Hematopoietic multipotent progenitor cell treated with erythropoietin and hydrocortisone succinate and interleukin-3 and kit ligand, for 4 days (in vitro differentiated cells): ENCODE measurements around the gene DACT3.

ENCODE experiments used
- DNase-seq: peaks from one replicate; pipeline ENCODE4 v3.0.0-alpha.2; 2015

The DACT3 gene

GRCh38 chr19:46610413-46610775 is 50.6 kb downstream of the DACT3 start:
- no peak for DNase-seq

GRCh38 chr19:46609511-46610412 is 51.2 kb downstream of the DACT3 start:
- no peak for DNase-seq

GRCh38 chr19:46608581-46609345 is 52.2 kb downstream of the DACT3 start:
- DNase-seq = no peak

GRCh38 chr19:46608178-46608577 is 52.8 kb downstream of the DACT3 start:
- DNase-seq = no peak

- no peak for DNase-seq
These were observed 53.5 kb downstream of the DACT3 start for GRCh38 chr19:46607448-46607841.

GRCh38 chr19:46606681-46607447 is 54.1 kb downstream of the DACT3 start:
- no peak for DNase-seq

GRCh38 chr19:46606019-46606418 is 55.0 kb downstream of the DACT3 start:
- DNase-seq = no peak

- DNase-seq = no peak
These were observed 55.6 kb downstream of the DACT3 start for GRCh38 chr19:46605356-46605821.

GRCh38 chr19:46604781-46605355 is 56.1 kb downstream of the DACT3 start:
- no peak for DNase-seq

GRCh38 chr19:46603752-46604231 is 57.2 kb downstream of the DACT3 start:
- DNase-seq = no peak

- peak; percentile 36 for DNase-seq
These were observed 57.8 kb downstream of the DACT3 start for GRCh38 chr19:46603195-46603637.

- DNase-seq = peak; percentile 54
These were observed 58.4 kb downstream of the DACT3 start for GRCh38 chr19:46602392-46603194.

- DNase-seq = peak; percentile 49
These were observed 59.4 kb downstream of the DACT3 start, which contains the start of gene CALM3 for GRCh38 chr19:46601318-46602224. TSS of gene CALM3 (plus strand) at chr19:46601330. CDS start at chr19:46601435, 105 bp downstream.

GRCh38 chr19:46600384-46601317 is 60.3 kb downstream of the DACT3 start:
- peak; percentile 98 for DNase-seq

GRCh38 chr19:46599716-46600373 is 61.1 kb downstream of the DACT3 start:
- DNase-seq = no peak

- no peak for DNase-seq
These were observed 62.5 kb downstream of the DACT3 start for GRCh38 chr19:46598372-46598917.
